Measurements from ENCODE around the gene IFNL1.

The IFNL1 gene

DNA sequence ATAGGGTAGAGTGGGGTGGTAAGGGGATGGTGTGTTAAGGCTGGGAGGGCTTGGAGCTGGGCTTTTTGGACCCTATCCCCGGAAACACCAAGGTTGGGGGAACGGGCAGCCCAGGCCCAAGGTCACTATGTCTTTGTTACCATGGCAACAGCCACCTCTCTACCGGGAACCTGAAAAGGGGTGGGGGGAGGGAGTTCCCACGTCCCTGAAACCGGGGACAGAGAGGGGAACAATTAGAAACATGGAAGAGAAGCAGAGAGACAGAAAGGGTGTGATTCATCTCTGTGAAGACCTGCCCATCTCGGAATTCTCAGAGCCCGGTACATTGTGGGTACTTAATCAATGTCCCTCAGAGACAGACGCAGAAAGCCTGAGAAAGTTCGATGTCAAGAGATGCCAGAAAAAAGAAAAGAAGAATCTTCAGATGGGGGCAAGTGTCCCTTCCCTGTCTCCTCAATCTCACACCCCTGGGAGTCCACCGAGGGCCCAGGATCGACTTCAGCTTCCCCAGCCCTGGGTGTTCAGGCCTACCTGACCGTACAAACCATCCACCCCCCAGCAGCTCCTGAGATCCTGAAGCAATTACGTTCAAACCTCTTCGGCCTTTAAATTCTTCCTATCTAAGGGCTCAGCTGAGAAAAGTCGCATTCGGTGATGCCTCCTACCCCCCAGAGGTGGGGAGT lies 31.3 kb downstream of the IFNL1 start:
- TF ChIP-seq, protein P1, sequence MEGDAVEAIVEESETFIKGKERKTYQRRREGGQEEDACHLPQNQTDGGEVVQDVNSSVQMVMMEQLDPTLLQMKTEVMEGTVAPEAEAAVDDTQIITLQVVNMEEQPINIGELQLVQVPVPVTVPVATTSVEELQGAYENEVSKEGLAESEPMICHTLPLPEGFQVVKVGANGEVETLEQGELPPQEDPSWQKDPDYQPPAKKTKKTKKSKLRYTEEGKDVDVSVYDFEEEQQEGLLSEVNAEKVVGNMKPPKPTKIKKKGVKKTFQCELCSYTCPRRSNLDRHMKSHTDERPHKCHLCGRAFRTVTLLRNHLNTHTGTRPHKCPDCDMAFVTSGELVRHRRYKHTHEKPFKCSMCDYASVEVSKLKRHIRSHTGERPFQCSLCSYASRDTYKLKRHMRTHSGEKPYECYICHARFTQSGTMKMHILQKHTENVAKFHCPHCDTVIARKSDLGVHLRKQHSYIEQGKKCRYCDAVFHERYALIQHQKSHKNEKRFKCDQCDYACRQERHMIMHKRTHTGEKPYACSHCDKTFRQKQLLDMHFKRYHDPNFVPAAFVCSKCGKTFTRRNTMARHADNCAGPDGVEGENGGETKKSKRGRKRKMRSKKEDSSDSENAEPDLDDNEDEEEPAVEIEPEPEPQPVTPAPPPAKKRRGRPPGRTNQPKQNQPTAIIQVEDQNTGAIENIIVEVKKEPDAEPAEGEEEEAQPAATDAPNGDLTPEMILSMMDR (IDR thresholded peaks at IDR 0.05): no peak

DNA sequence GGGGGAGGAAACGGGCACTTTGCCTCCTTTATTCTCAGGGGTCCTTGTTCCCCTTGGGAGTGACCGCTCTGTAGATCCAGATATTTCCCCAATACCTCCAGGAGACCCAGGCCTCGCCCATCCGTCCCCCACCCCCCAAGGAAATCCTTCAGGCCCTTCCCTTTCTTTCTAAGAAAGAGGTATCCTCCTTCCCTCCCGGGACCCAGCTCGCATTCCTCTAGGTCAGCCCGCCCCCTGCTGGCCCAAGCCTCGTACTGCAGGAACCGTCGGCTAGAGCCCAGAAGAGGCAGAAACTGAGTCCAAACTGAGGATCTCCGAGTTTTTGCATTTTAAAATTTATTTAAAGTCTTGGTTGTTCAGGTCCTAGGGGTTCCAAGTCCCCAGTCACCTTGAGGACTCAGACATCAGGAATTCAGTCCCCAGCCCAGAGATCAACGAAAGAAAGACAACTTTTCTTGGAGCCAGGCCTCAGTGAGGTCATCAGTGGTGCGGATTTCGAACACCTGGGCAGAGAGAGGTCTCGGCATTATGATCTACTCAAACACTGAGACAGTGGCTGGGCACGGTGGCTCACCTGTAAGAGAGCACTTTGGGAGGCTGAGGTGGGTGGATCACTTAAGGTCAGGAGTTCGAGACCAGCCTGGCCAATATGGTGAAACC lies 32.0 kb downstream of the IFNL1 start:
- TF ChIP-seq, protein P1 (IDR thresholded peaks at IDR 0.05): peak; percentile 95

DNA sequence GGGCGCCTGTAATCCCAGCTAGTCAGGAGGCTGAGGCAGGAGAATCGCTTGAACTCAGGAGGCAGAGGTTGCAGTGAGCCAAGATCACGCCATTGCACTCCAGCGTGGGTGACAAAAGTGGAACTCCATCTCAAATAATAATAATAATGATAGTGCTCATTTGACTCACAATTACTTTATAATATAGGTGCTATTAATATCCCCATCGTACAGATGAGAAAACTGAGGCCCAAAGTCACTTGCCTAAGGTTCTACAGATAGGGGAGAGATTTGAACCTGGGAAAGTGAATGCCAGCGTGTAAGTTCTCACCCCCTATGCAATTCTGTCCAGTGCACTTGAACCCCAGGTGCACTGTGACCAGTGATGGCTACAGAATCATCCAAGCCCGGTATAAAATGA lies 33.7 kb downstream of the IFNL1 start:
- TF ChIP-seq, protein P1 (IDR thresholded peaks at IDR 0.05): no peak

DNA sequence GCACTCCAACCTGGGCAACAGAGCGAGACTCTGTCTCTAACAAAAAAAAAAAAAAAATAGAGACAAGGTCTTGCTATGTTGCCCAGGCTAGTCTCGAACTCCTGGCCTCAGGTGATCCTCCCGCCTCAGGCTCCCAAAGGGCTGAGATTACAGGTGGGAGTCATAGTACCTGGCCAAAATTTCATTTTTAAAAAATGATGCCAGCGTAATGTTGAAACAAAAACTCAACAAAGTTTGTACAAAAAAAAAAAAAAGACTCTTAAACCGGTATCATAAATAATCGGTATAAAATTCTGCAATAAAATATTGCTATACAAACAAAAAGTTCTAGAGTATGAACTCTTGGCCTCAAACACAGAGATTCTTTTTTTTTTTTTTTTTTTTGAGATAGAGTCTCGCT lies 36.1 kb downstream of the IFNL1 start:
- TF ChIP-seq, protein P1 (IDR thresholded peaks at IDR 0.05): no peak

DNA sequence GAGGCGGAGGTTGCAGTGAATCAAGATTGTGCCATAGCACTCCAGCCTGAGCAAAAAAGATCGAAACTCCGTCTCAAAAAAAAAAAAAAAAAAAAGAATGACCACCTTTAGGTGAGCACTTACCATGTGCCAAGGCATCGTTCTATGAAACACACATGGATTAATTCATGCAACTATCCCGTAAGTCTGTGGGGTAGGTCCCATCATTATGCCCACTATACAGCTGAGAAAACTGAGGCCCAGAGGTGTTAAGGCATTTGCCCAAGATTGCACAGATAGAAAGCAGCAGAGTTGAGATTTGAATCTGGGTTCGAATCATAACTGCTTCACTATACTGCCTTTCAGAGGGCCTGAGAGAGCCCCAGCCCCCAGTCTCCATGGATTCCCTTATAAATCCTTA lies 37.3 kb downstream of the IFNL1 start:
- TF ChIP-seq, protein P1 (IDR thresholded peaks at IDR 0.05): no peak

DNA sequence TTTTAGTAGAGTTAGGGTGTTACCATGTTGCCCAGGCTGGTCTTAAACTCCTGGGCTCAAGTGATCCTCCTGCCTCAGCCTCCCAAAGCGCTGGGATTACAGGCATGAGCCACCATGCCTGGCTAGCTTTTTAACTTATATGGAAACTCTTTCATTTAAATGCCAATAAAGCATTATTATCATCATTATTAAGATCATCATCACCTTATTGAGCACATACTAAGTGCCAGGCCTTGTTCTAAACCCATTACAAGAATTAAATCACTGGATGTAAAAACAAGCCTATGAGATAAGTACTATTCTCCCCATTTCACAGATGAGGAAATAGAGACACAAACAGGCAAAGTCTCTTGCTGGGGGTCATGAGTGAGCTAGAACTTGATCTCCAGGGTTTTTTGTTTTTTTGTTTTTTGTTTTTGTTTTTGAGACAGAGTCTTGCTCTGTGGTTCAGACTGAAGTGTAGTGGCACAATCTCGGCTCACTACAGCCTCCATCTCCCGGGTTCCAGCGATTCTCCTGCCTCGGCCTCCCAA lies 38.3 kb downstream of the IFNL1 start:
- TF ChIP-seq, protein P1 (IDR thresholded peaks at IDR 0.05): no peak

DNA sequence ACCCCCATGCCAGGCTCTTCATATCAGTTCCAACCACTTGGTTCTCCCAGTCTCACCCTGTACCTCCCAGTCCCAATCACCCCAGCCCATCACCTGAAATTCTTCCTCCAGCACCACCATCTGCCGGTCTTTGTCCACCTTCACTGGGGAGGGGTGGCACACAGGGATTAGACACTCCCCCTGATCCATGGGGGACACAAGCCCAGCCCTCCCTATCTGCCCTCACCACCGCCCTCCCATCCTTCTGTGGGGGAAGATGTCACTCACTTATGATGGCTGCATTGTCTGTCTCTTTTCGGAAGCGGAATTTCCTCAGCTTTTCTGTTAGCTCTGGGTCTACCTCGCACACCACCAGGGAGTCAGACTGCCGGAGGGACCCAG lies 39.0 kb downstream of the IFNL1 start:
- TF ChIP-seq, protein P1 (IDR thresholded peaks at IDR 0.05): no peak

Data from LNCAP (cell line).